Loucy (cell line): ENCODE measurements around the gene SGK1.
"Not testable (repeated sequence)": the region's sequence is repeated elsewhere in the genome, so short reads cannot be mapped to it uniquely, and the experiment has no call there.

Experiments used
- H2AFZ ChIP-seq: fragments of 200-600 bp; sonication (generic); 2 replicates; pipeline ENCODE4 v1.6.0; 2016; ENCODE audit warnings: antibody characterized with exemption, mild to moderate bottlenecking, low read length, moderate library complexity
- H3F3A ChIP-seq: fragments of 200-600 bp; 2 replicates; pipeline ENCODE4 v1.6.0; 2016; ENCODE audit warnings: antibody characterized with exemption, low read depth, mild to moderate bottlenecking
- H3K27me3 ChIP-seq: fragments of 200-600 bp; sonication (generic); 2 replicates; pipeline ENCODE4 v1.6.1; 2014; ENCODE audit warnings: low read length, mild to moderate bottlenecking; ENCODE audit not compliant: insufficient read depth, poor library complexity, severe bottlenecking
- H3K36me3 ChIP-seq: fragments of 200-600 bp; sonication (generic); 2 replicates; pipeline ENCODE4 v1.6.1; 2016; ENCODE audit warnings: low read length; ENCODE audit not compliant: insufficient read depth
- H3K4me1 ChIP-seq: fragments of 200-600 bp; sonication (generic); 2 replicates; pipeline ENCODE4 v1.5.1; 2014; ENCODE audit warnings: low read length, mild to moderate bottlenecking; ENCODE audit not compliant: insufficient read depth, poor library complexity, severe bottlenecking
- H3K4me2 ChIP-seq: fragments of 200-600 bp; sonication (generic); 2 replicates; pipeline ENCODE4 v1.6.0; 2014; ENCODE audit warnings: antibody characterized with exemption, low read length, low read depth, mild to moderate bottlenecking; ENCODE audit not compliant: poor library complexity, severe bottlenecking
- H3K4me3 ChIP-seq: fragments of 200-600 bp; sonication (generic); 2 replicates; pipeline ENCODE4 v1.5.1; 2014; ENCODE audit warnings: low read length, mild to moderate bottlenecking, mixed read lengths; ENCODE audit not compliant: poor library complexity, severe bottlenecking
- H3K79me2 ChIP-seq: fragments of 200-600 bp; sonication (generic); 2 replicates; pipeline ENCODE4 v1.6.1; 2014; ENCODE audit warnings: low read length; ENCODE audit not compliant: insufficient read depth
- H3K9ac ChIP-seq: fragments of 200-600 bp; sonication (generic); 2 replicates; pipeline ENCODE4 v1.6.0; 2014; ENCODE audit warnings: mild to moderate bottlenecking, low read depth, low read length, moderate library complexity; ENCODE audit not compliant: poor library complexity, severe bottlenecking
- H3K9me2 ChIP-seq: fragments of 200-600 bp; sonication (generic); replicated peaks from 2 replicates; pipeline ENCODE4 v1.6.1; 2016; ENCODE audit warnings: low read depth, low read length, mixed read lengths
- H3K9me3 ChIP-seq: fragments of 200-600 bp; sonication (generic); 2 replicates; pipeline ENCODE4 v1.6.1; 2014; ENCODE audit warnings: mild to moderate bottlenecking, antibody characterized with exemption, low read length, low read depth; ENCODE audit not compliant: insufficient read depth
- H4K20me1 ChIP-seq: fragments of 200-600 bp; sonication (generic); 2 replicates; pipeline ENCODE4 v1.6.0; 2014; ENCODE audit warnings: antibody characterized with exemption, low read length, mild to moderate bottlenecking; ENCODE audit not compliant: insufficient read depth, poor library complexity, severe bottlenecking
- EZH2phosphoT487 ChIP-seq: fragments of 200-600 bp; IDR thresholded peaks from 2 replicates; pipeline ENCODE4 v1.6.1; 2018; ENCODE audit warnings: antibody characterized with exemption, mild to moderate bottlenecking, moderate library complexity, borderline replicate concordance
- TF ChIP-seq, protein P1 (sequence below): fragments of 200-600 bp; sonication (generic); conservative IDR thresholded peaks from 2 replicates; pipeline ENCODE4 v1.5.1; 2014; ENCODE audit warnings: mild to moderate bottlenecking, antibody characterized with exemption, low read length

SGK1 gene

DNA sequence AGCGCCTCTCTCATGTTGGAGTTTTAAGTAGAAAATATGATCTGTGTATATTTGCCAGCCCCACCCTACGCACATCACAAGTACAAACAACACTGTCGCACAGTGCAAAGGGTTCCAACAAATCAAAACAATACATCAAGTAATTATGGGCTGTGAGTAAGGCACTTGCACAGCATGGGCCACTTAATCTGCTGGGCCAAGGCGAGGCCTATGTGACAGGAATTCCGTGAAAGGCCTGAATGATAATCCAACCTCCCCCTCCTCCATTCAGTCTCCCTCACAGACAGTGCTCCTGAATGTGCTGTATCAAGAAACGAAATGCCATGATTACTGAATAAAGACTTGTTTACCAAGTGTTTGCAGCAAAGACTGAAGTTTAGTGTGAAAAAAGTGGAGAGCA, 135.4 kb downstream of the SGK1 start:
- H3K4me1 ChIP-seq = peaks cover 5% of the 10 kb centered on the region
- TF ChIP-seq, protein P1, sequence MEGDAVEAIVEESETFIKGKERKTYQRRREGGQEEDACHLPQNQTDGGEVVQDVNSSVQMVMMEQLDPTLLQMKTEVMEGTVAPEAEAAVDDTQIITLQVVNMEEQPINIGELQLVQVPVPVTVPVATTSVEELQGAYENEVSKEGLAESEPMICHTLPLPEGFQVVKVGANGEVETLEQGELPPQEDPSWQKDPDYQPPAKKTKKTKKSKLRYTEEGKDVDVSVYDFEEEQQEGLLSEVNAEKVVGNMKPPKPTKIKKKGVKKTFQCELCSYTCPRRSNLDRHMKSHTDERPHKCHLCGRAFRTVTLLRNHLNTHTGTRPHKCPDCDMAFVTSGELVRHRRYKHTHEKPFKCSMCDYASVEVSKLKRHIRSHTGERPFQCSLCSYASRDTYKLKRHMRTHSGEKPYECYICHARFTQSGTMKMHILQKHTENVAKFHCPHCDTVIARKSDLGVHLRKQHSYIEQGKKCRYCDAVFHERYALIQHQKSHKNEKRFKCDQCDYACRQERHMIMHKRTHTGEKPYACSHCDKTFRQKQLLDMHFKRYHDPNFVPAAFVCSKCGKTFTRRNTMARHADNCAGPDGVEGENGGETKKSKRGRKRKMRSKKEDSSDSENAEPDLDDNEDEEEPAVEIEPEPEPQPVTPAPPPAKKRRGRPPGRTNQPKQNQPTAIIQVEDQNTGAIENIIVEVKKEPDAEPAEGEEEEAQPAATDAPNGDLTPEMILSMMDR = no peak
- no peak for TF ChIP-seq EZH2phosphoT487
- H3K4me2 ChIP-seq = no peak overlapping the region
- no peak overlapping the region for H3K4me3 ChIP-seq
- H3K9ac ChIP-seq = no peak overlapping the region
- no peaks in the 10 kb centered on the region for H4K20me1 ChIP-seq
- H3K27me3 ChIP-seq = no peaks in the 10 kb centered on the region
- no peaks in the 10 kb centered on the region for H3K9me2 ChIP-seq
- no peaks in the 10 kb centered on the region for H3K36me3 ChIP-seq
- no peaks in the 10 kb centered on the region for H3K79me2 ChIP-seq
- no peaks in the 10 kb centered on the region for H3F3A ChIP-seq
- no peak overlapping the region for H2AFZ ChIP-seq
- H3K9me3 ChIP-seq = no peaks in the 10 kb centered on the region

DNA sequence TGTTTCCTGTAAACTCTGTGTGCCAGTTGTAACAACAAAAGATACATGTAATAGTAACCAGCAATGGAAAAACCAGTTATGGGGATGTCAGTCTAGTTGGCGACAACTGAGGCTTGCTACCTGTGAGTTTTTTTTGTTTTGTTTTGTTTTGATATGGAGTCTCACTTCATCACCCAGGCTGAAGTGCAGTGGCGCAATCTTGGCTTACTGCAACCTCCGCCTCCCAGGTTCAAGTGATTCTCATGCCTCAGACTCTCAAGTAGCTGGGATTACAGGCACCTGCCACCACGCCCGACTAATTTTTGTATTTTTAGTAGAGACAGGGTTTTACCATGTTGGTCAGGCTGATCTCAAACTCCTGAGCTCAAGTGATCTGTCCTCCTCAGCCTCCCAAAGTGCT, 136.2 kb downstream of the SGK1 start:
- H3K9me3 ChIP-seq, H3K36me3 ChIP-seq, H3K9me2 ChIP-seq, H3K4me2 ChIP-seq, H2AFZ ChIP-seq, H3K4me3 ChIP-seq, H3F3A ChIP-seq, H3K4me1 ChIP-seq, H4K20me1 ChIP-seq, H3K79me2 ChIP-seq, H3K9ac ChIP-seq, H3K27me3 ChIP-seq: not testable (repeated sequence)

DNA sequence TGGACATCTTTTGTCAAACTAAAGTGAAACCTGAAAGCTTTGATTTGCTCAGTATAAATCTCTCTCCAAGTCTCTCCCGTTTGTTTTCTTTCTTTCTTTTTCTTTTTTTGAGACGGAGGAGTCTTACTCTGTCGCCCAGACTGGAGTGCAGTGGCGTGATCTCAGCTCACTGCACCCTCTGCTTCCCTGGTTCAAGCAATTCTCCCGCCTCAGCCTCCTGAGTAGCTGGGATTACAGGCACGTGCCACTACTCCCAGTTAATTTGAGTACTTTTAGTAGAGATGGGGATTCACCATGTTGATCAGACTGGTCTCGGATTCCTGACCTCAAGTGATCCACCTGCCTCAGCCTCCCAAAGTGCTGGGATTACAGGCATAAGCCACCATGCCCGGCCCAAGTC, 136.7 kb downstream of the SGK1 start:
- H3K9ac ChIP-seq, H4K20me1 ChIP-seq, H2AFZ ChIP-seq, H3K4me2 ChIP-seq, H3K4me3 ChIP-seq, H3K9me2 ChIP-seq, H3K9me3 ChIP-seq, H3K4me1 ChIP-seq, H3K27me3 ChIP-seq, H3F3A ChIP-seq, H3K79me2 ChIP-seq, H3K36me3 ChIP-seq: not testable (repeated sequence)

DNA sequence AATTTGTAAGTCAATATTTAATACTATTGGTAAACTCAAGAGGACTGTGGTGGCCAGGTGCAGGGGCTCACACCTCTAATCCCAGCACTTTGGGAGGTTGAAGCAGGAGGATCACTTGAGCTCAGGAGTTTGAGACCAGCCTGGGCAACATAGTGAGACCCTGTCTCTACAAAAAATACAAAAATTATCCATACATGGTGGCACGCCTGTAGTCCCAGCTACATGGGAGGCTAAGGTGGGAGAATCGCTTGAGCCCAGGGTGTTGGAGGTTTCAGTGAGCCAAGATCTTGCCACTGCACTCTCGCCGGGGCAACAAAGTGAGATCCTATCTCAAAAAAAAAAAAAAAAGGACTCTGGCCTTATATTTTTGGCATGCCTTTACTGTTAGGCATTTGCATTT, 137.4 kb downstream of the SGK1 start:
- not testable (repeated sequence) for H3K9me2 ChIP-seq, H3F3A ChIP-seq, H3K36me3 ChIP-seq, H2AFZ ChIP-seq, H4K20me1 ChIP-seq, H3K4me1 ChIP-seq, H3K27me3 ChIP-seq, H3K9ac ChIP-seq, H3K9me3 ChIP-seq, H3K4me3 ChIP-seq, H3K79me2 ChIP-seq, H3K4me2 ChIP-seq
